ENCODE results near the gene MUS81.

DNA sequence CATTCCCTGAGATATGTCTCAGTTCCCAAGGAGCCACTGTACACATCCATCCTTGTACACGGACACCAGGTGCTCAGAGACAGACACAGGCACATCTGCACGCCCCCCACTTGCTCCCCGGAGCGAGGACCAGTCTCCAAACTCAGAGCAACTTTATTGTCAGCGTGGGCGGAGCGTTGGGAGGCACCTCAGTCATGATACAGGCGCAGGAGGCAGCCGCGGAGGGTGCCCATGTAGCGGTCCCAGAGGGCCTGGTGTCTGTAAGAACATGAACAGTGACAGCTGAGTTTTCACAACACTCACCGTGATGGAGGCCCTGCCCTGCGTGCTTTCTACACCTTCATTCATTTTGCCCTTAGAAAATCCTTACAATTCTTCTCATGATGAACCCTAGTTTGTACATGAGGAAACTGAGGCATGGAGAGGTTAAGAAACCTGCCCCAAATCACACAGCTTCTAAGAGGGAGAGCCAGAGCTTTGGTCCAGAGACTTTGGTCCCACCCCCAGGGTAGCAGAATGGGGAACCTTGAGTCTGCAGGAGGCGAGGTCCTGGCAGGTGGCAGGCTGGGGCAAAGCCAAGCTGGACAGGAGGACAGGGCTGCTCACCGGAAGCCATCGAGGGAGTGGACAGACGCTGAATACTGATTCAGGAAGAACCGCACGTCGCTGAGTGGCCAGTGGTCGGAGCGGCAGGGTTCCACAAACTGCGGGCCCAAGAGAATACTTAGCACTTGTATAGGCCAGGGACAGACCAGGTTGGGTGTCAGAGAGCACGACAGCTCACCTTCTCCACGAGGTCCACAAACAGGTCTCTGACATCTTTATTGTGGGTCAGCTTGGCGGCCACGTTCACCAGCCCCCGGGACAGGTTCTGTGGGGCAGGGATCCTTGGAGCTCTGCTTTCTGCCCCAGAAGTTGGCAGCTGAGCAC lies 23.8 kb downstream of the MUS81 start:
- TF ChIP-seq, protein P1, sequence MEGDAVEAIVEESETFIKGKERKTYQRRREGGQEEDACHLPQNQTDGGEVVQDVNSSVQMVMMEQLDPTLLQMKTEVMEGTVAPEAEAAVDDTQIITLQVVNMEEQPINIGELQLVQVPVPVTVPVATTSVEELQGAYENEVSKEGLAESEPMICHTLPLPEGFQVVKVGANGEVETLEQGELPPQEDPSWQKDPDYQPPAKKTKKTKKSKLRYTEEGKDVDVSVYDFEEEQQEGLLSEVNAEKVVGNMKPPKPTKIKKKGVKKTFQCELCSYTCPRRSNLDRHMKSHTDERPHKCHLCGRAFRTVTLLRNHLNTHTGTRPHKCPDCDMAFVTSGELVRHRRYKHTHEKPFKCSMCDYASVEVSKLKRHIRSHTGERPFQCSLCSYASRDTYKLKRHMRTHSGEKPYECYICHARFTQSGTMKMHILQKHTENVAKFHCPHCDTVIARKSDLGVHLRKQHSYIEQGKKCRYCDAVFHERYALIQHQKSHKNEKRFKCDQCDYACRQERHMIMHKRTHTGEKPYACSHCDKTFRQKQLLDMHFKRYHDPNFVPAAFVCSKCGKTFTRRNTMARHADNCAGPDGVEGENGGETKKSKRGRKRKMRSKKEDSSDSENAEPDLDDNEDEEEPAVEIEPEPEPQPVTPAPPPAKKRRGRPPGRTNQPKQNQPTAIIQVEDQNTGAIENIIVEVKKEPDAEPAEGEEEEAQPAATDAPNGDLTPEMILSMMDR (IDR thresholded peaks at IDR 0.05; ENCODE audit: extremely low read depth in 1 of 2, insufficient read depth in 1 of 2, low read depth in 1 of 2, low read length in 2 of 2), result no peak
- no peak for TF ChIP-seq FOS (IDR thresholded peaks at IDR 0.05; ENCODE audit: borderline replicate concordance, insufficient read depth, low read length)
- no peak for TF ChIP-seq EZH2 (IDR thresholded peaks at IDR 0.05; ENCODE audit: borderline replicate concordance, low read depth, low read length, severe bottlenecking)
- TF ChIP-seq POLR2A (IDR thresholded peaks at IDR 0.05; ENCODE audit: low read depth, low read length), result no peak
- TF ChIP-seq POLR2AphosphoS5 (IDR thresholded peaks at IDR 0.05; ENCODE audit: insufficient read depth, low read depth, low read length), result no peak
- no peak for TF ChIP-seq JUN (IDR thresholded peaks at IDR 0.05; ENCODE audit: borderline replicate concordance, insufficient read depth, insufficient read length, low read depth)
- TF ChIP-seq, protein P2, sequence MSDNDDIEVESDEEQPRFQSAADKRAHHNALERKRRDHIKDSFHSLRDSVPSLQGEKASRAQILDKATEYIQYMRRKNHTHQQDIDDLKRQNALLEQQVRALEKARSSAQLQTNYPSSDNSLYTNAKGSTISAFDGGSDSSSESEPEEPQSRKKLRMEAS (IDR thresholded peaks at IDR 0.05; ENCODE audit: insufficient read depth, insufficient read length), result no peak

Data from endothelial cell of umbilical vein (primary cell).